Smooth muscle cell (in vitro differentiated cells): ENCODE data around the gene SUPT6H. TPM values are rescaled to one million over a fixed set of nuclear protein-coding genes. Genes with fewer than 3 reads are reported as not detected.

ENCODE experiments used
- DNase-seq: peaks from one replicate; lab custom pipeline; 2025; ENCODE audit not compliant: unreplicated experiment; lab: John Stamatoyannopoulos, UW
- H2AFZ ChIP-seq: fragments of 200-600 bp; sonication (generic); 2 replicates; pipeline ENCODE4 v1.6.0; 2016; ENCODE audit warnings: antibody characterized with exemption, low read depth, mild to moderate bottlenecking
- H3F3A ChIP-seq: fragments of 200-600 bp; sonication (generic); 2 replicates; pipeline ENCODE4 v1.6.0; 2017; ENCODE audit warnings: antibody characterized with exemption, low read depth
- H3K27ac ChIP-seq: fragments of 200-600 bp; sonication (generic); 2 replicates; pipeline ENCODE4 v1.5.1; 2016; ENCODE audit warnings: low read depth, mild to moderate bottlenecking
- H3K27me3 ChIP-seq: fragments of 200-600 bp; sonication (generic); 2 replicates; pipeline ENCODE4 v1.6.1; 2016; ENCODE audit warnings: low read depth, mild to moderate bottlenecking
- H3K36me3 ChIP-seq: fragments of 200-600 bp; sonication (generic); 2 replicates; pipeline ENCODE4 v1.5.1; 2016; ENCODE audit warnings: low read depth
- H3K4me1 ChIP-seq: fragments of 200-600 bp; sonication (generic); 2 replicates; pipeline ENCODE4 v1.5.1; 2016; ENCODE audit warnings: low read depth
- H3K4me2 ChIP-seq: fragments of 200-600 bp; sonication (generic); 2 replicates; pipeline ENCODE4 v1.6.0; 2016; ENCODE audit warnings: mild to moderate bottlenecking
- H3K4me3 ChIP-seq: fragments of 200-600 bp; sonication (generic); 2 replicates; pipeline ENCODE4 v1.5.1; 2016; ENCODE audit warnings: mild to moderate bottlenecking
- H3K79me2 ChIP-seq: fragments of 200-600 bp; sonication (generic); 2 replicates; pipeline ENCODE4 v1.6.0; 2016; ENCODE audit warnings: low read depth, mild to moderate bottlenecking
- H3K9ac ChIP-seq: fragments of 200-600 bp; sonication (generic); 2 replicates; pipeline ENCODE4 v1.6.0; 2016; ENCODE audit warnings: low read depth
- H3K9me3 ChIP-seq: fragments of 200-600 bp; sonication (generic); replicated peaks from 2 replicates; pipeline ENCODE4 v1.5.1; 2016; ENCODE audit warnings: low read depth
- H4K20me1 ChIP-seq: fragments of 200-600 bp; sonication (generic); 2 replicates; pipeline ENCODE4 v1.6.0; 2016; ENCODE audit warnings: low read depth
- WGBS: methylation state at CpG from one replicate; pipeline ENCODE4 v1.1.7; 2016; ENCODE audit warnings: low lambda C conversion rate; 5-methylcytosine and 5-hydroxymethylcytosine counted together
- polyA plus RNA-seq: library from polyadenylated mRNA; unstranded; fragments of >200 nt; fragmentation: Nextera tagmentation; extraction: Ambion mirVana; gene quantifications from 2 replicates; pipeline ENCODE4 v1.2.1, GENCODE V29; 2016
- total RNA-seq: library from RNA; depleted of rRNA; stranded (reverse); fragments of >200 nt; gene quantifications from 2 replicates; pipeline ENCODE4 v1.2.3, GENCODE V29; 2014
- TF ChIP-seq, protein P1 (sequence below): fragments of 200-600 bp; sonication (generic); IDR thresholded peaks from 2 replicates; pipeline ENCODE4 v1.5.1; 2017; ENCODE audit warnings: borderline replicate concordance, mild to moderate bottlenecking, antibody characterized with exemption; ENCODE audit not compliant: insufficient read depth, poor library complexity, severe bottlenecking

Gene SUPT6H
- total and polyA plus RNA-seq, 2 experiments from 2014 or later, result 22.4 to 64.0 TPM

GRCh38 chr17:28643983-28644786, 17.8 kb upstream of the SUPT6H start:
- Histone ChIP-seq H3K36me3 (peaks cover 7% of the 10 kb centered on the region), H3K9ac (peak overlapping the region; percentile 73), H3K4me1 (peaks cover 7% of the 10 kb centered on the region), H3K4me2 (peak overlapping the region; percentile 92), H2AFZ (peak overlapping the region; percentile 59), H3K27me3 (no peaks in the 10 kb centered on the region), H4K20me1 (peaks cover 10% of the 10 kb centered on the region), H3K4me3 (peak overlapping the region; percentile 85), H3K79me2 (peaks cover 26% of the 10 kb centered on the region), H3F3A (peaks cover 19% of the 10 kb centered on the region), H3K9me3 (no peaks in the 10 kb centered on the region), H3K27ac (no peak overlapping the region)
- no peak for DNase-seq
- TF ChIP-seq, protein P1, sequence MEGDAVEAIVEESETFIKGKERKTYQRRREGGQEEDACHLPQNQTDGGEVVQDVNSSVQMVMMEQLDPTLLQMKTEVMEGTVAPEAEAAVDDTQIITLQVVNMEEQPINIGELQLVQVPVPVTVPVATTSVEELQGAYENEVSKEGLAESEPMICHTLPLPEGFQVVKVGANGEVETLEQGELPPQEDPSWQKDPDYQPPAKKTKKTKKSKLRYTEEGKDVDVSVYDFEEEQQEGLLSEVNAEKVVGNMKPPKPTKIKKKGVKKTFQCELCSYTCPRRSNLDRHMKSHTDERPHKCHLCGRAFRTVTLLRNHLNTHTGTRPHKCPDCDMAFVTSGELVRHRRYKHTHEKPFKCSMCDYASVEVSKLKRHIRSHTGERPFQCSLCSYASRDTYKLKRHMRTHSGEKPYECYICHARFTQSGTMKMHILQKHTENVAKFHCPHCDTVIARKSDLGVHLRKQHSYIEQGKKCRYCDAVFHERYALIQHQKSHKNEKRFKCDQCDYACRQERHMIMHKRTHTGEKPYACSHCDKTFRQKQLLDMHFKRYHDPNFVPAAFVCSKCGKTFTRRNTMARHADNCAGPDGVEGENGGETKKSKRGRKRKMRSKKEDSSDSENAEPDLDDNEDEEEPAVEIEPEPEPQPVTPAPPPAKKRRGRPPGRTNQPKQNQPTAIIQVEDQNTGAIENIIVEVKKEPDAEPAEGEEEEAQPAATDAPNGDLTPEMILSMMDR, result peak; percentile 39
- 3% methylated on average over 16 of the region's 18 CpGs for WGBS

- H3K79me2 ChIP-seq, result peaks cover 26% of the 10 kb centered on the region
- 3% methylated on average over 28 of the region's 89 CpGs for WGBS
- peak within 1 kb of the TSS; percentile 71 for H2AFZ ChIP-seq
- H3K4me2 ChIP-seq, result peak within 1 kb of the TSS; percentile 92
- no peaks in the 10 kb centered on the region for H3K27me3 ChIP-seq
- H3K27ac ChIP-seq, result peak within 1 kb of the TSS; percentile 44
- H3K9ac ChIP-seq, result peak within 1 kb of the TSS; percentile 73
- H3K36me3 ChIP-seq, result peaks cover 6% of the 10 kb centered on the region
- H4K20me1 ChIP-seq, result peaks cover 10% of the 10 kb centered on the region
- TF ChIP-seq, protein P1, result no peak
- H3K4me1 ChIP-seq, result peaks cover 7% of the 10 kb centered on the region
- peak within 1 kb of the TSS; percentile 85 for H3K4me3 ChIP-seq
- peak; percentile 77 for DNase-seq
- H3K9me3 ChIP-seq, result no peaks in the 10 kb centered on the region
- peaks cover 19% of the 10 kb centered on the region for H3F3A ChIP-seq
Observed at GRCh38 chr17:28644787-28645575, 17.0 kb upstream of the SUPT6H start, which contains the start of gene BLTP2. BLTP2 (minus strand) TSS chr17:28645158; CDS start chr17:28645056, 102 bp downstream.

- Histone ChIP-seq H3K27me3 (no peaks in the 10 kb centered on the region), H3K4me1 (peaks cover 7% of the 10 kb centered on the region), H3K4me3 (peak overlapping the region; percentile 85), H3K9me3 (no peaks in the 10 kb centered on the region), H3K27ac (peak overlapping the region; percentile 44), H3K4me2 (peak overlapping the region; percentile 92), H2AFZ (peak overlapping the region; percentile 71), H3K79me2 (peaks cover 26% of the 10 kb centered on the region), H3F3A (peaks cover 19% of the 10 kb centered on the region), H4K20me1 (peaks cover 10% of the 10 kb centered on the region), H3K36me3 (peaks cover 6% of the 10 kb centered on the region), H3K9ac (peak overlapping the region; percentile 71)
- 76% methylated on average over 8 of the region's 8 CpGs for WGBS
- TF ChIP-seq, protein P1, result no peak
- no peak for DNase-seq
Observed at GRCh38 chr17:28645576-28645939, 16.4 kb upstream of the SUPT6H start.
